ENCODE measurements around the gene CLIP1. TPM values are rescaled to one million over a fixed set of nuclear protein-coding genes. Genes with fewer than 3 reads are reported as not detected.

CLIP1 gene
- total and polyA plus RNA-seq, 2 of the 4 experiments (the other 2 are of a cell fraction), result 38.0 to 54.8 TPM

DNA sequence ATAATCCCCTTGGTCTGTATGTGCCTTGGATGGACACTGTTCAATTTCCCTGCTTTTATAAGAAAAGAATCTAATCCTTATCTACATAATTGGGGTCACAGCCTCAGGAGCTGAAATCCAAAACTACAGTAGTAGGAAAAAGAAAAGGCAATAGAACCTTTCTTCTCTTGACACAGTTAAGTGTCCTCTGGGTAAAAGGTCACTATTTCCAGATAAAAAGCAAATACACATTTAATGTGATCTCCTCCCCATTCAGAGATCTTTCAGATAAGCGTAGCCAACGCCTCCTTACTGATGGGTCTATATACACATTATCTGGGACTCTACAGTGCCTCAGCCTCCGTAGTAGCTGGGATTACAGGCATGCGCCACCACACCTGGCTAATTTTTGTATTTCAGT lies 73.4 kb downstream of the CLIP1 start:
- Histone ChIP-seq H2BK120ac (ENCODE audit: low read depth, low read length) (no peak overlapping the region), H3K18ac (ENCODE audit: low read depth, low read length) (no peak overlapping the region), H2BK15ac (ENCODE audit: low read depth, low read length) (no peak overlapping the region), H3K9ac (ENCODE audit: low read depth, low read length) (no peak overlapping the region), H2BK20ac (ENCODE audit: low read depth, low read length) (no peak overlapping the region), H4K8ac (ENCODE audit: low read depth in 2 of 2, low read length in 2 of 2) (no peak overlapping the region), H4K5ac (ENCODE audit: low read depth, low read length) (no peak overlapping the region), H3K4me1 (ENCODE audit: control insufficient read depth, insufficient read depth, low read length) (no peaks in the 10 kb centered on the region), H4K91ac (ENCODE audit: insufficient read depth, low read depth, low read length) (no peak overlapping the region), H3K14ac (replicated peaks; ENCODE audit: low read depth, low read length) (no peak overlapping the region), H3K4ac (ENCODE audit: low read depth, low read length) (no peak overlapping the region), H3K56ac (ENCODE audit: extremely low read depth, insufficient read depth, low read length) (no peak overlapping the region), H3K79me1 (ENCODE audit: low read depth in 1 of 2, low read length in 2 of 2) (peaks cover 5 to 13% of the 10 kb centered on the region in 2 experiments; a peak in 1 of 4 replicates), H3K27me3 (ENCODE audit: control insufficient read depth, insufficient read depth, low read length) (no peaks in the 10 kb centered on the region), H3K4me3 (ENCODE audit: insufficient read depth, low read depth, low read length) (no peak overlapping the region), H3K9me1 (ENCODE audit: insufficient read depth, low read length) (peaks cover 3% of the 10 kb centered on the region; the same call in 1 of the 2 replicates), H3K9me3 (ENCODE audit: control insufficient read depth, insufficient read depth, low read length) (no peaks in the 10 kb centered on the region), H2AFZ (replicated peaks; ENCODE audit: low read length, poor library complexity) (no peak overlapping the region), H2AK5ac (ENCODE audit: low read depth, low read length) (no peak overlapping the region), H3K36me3 (ENCODE audit: control insufficient read depth, insufficient read depth, low read length) (peaks cover 35% of the 10 kb centered on the region), H3K4me2 (ENCODE audit: low read depth, low read length) (no peak overlapping the region), H4K20me1 (ENCODE audit: insufficient read depth, low read length) (no peaks in the 10 kb centered on the region), H3K23ac (ENCODE audit: low read depth, low read length) (no peak overlapping the region), H2BK5ac (ENCODE audit: low read depth, low read length, poor library complexity, severe bottlenecking) (no peak overlapping the region), H3K27ac (ENCODE audit: insufficient read depth, low read length) (no peak overlapping the region), H2AK9ac (replicated peaks; ENCODE audit: low read depth, low read length, poor library complexity) (no peak overlapping the region)
- dilution Hi-C loops (cut with HindIII; ENCODE audit: low sequenced_read_pairs, unreplicated experiment), result no loop called here
- ChIA-PET CTCF (interaction anchor here (0.7 kb wide), 1 partner anchor 144 kb away, joined by 3 read pairs; no protein-coding TSS in a partner anchor), POLR2A (ENCODE audit: unreplicated experiment) (no interaction called here)
- ATAC-seq (ENCODE audit: low read depth), result no peak
- TF ChIP-seq MAFK (IDR thresholded peaks at IDR 0.05; ENCODE audit: low read depth, low read length), result no peak
- no peak for TF ChIP-seq MAZ (IDR thresholded peaks at IDR 0.05; ENCODE audit: borderline replicate concordance, low read depth, low read length)
- TF ChIP-seq, protein P1, sequence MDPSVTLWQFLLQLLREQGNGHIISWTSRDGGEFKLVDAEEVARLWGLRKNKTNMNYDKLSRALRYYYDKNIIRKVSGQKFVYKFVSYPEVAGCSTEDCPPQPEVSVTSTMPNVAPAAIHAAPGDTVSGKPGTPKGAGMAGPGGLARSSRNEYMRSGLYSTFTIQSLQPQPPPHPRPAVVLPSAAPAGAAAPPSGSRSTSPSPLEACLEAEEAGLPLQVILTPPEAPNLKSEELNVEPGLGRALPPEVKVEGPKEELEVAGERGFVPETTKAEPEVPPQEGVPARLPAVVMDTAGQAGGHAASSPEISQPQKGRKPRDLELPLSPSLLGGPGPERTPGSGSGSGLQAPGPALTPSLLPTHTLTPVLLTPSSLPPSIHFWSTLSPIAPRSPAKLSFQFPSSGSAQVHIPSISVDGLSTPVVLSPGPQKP (IDR thresholded peaks at IDR 0.05; ENCODE audit: borderline replicate concordance, low read depth, low read length), result no peak
- no peak for TF ChIP-seq SMC3 (IDR thresholded peaks at IDR 0.05; ENCODE audit: low read depth, low read length)
- TF ChIP-seq, protein P2, sequence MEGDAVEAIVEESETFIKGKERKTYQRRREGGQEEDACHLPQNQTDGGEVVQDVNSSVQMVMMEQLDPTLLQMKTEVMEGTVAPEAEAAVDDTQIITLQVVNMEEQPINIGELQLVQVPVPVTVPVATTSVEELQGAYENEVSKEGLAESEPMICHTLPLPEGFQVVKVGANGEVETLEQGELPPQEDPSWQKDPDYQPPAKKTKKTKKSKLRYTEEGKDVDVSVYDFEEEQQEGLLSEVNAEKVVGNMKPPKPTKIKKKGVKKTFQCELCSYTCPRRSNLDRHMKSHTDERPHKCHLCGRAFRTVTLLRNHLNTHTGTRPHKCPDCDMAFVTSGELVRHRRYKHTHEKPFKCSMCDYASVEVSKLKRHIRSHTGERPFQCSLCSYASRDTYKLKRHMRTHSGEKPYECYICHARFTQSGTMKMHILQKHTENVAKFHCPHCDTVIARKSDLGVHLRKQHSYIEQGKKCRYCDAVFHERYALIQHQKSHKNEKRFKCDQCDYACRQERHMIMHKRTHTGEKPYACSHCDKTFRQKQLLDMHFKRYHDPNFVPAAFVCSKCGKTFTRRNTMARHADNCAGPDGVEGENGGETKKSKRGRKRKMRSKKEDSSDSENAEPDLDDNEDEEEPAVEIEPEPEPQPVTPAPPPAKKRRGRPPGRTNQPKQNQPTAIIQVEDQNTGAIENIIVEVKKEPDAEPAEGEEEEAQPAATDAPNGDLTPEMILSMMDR (conservative IDR thresholded peaks at IDR 0.05; ENCODE audit: low read depth, low read length), result no peak
- TF ChIP-seq CEBPB (IDR thresholded peaks at IDR 0.05; ENCODE audit: low read depth, low read length), result no peak
- no peak for TF ChIP-seq BHLHE40 (IDR thresholded peaks at IDR 0.05; ENCODE audit: low read depth, low read length)
- TF ChIP-seq FOS (IDR thresholded peaks at IDR 0.05; ENCODE audit: low read depth, low read length), result no peak
- TF ChIP-seq NFE2L2 (IDR thresholded peaks at IDR 0.05; ENCODE audit: low read depth, low read length), result no peak
- TF ChIP-seq RFX5 (IDR thresholded peaks at IDR 0.05; ENCODE audit: low read depth, low read length), result no peak
- TF ChIP-seq RAD21 (IDR thresholded peaks at IDR 0.05; ENCODE audit: low read length), result no peak
- TF ChIP-seq RCOR1 (IDR thresholded peaks at IDR 0.05; ENCODE audit: insufficient replicate concordance, low read length), result no peak
- TF ChIP-seq CHD1 (IDR thresholded peaks at IDR 0.05; ENCODE audit: low read depth, low read length), result no peak
- TF ChIP-seq, protein P3, sequence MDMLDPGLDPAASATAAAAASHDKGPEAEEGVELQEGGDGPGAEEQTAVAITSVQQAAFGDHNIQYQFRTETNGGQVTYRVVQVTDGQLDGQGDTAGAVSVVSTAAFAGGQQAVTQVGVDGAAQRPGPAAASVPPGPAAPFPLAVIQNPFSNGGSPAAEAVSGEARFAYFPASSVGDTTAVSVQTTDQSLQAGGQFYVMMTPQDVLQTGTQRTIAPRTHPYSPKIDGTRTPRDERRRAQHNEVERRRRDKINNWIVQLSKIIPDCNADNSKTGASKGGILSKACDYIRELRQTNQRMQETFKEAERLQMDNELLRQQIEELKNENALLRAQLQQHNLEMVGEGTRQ (IDR thresholded peaks at IDR 0.05; ENCODE audit: low read depth, low read length), result no peak
- TF ChIP-seq MXI1 (IDR thresholded peaks at IDR 0.05; ENCODE audit: borderline replicate concordance, low read depth, low read length), result no peak
- no peak for TF ChIP-seq POLR2A (IDR thresholded peaks at IDR 0.05; ENCODE audit: low read depth, low read length)
- intact Hi-C loops (cut with micrococcal nuclease), result no loop called here
- no TSS peak for BruUV-seq (replicated peaks)
- in situ Hi-C loops (cut with MboI; ENCODE audit: low sequenced_read_pairs), result no loop called here
- no peak for DNase-seq
- WGBS, 2 experiments (ENCODE audit: extremely low coverage in 2 of 2, insufficient read length in 1 of 2), result 80% methylated on average over 1 of the region's 4 CpGs; no CpG with 5 or more reads in 1 of the 2 experiments

Data from IMR-90 (cell line).